H1 (cell line): ENCODE results near the gene ARHGAP23. TPM values are rescaled to one million over a fixed set of nuclear protein-coding genes. Genes with fewer than 3 reads are reported as not detected.

Experiments
- CTCF ChIA-PET: fragments of 300-600 bp; sonication (Branson Sonifier 250); formaldehyde crosslinking; loops from one replicate; lab custom pipeline; 2021; ENCODE audit not compliant: partially characterized antibody; lab: Charles Lee
- POLR2A ChIA-PET: fragments of 300-600 bp; sonication (Branson Sonifier 250); formaldehyde crosslinking; loops from one replicate; lab custom pipeline; 2021; ENCODE audit warnings: inconsistent platforms; ENCODE audit not compliant: partially characterized antibody; lab: Charles Lee
- DNase-seq, 2 experiments: peaks; one replicate each; pipeline versions ENCODE4 v3.0.0 to v3.0.0-alpha.2; 2010 to 2022; ENCODE audit warnings: low spot score in 2 of 2, low read depth in 1 of 2, mixed read lengths in 1 of 2
- FAIRE-seq: peaks from 2 replicates; lab custom pipeline; 2011; peaks lifted over from hg19 to GRCh38; lab: Jason Lieb, UNC
- H2AFZ ChIP-seq: 2 replicates; pipeline ENCODE4 v1.8.1; 2012; ENCODE audit warnings: low read length, inconsistent platforms
- H2AK5ac ChIP-seq: 2 replicates; pipeline ENCODE4 v1.6.1; 2013; ENCODE audit warnings: low read depth, low read length
- H2BK120ac ChIP-seq: replicated peaks from 2 replicates; pipeline ENCODE3; 2013; ENCODE audit warnings: low read depth, low read length, inconsistent platforms
- H2BK12ac ChIP-seq: 2 replicates; pipeline ENCODE4 v1.6.1; 2013; ENCODE audit warnings: low read depth, low read length
- H2BK15ac ChIP-seq: 2 replicates; pipeline ENCODE4 v1.6.1; 2013; ENCODE audit warnings: low read length
- H2BK20ac ChIP-seq: 2 replicates; pipeline ENCODE4 v1.6.1; 2013; ENCODE audit warnings: low read length
- H2BK5ac ChIP-seq: 2 replicates; pipeline ENCODE4 v1.6.1; 2013; ENCODE audit warnings: low read depth, low read length
- H3K14ac ChIP-seq: 2 replicates; pipeline ENCODE4 v1.6.1; 2013; ENCODE audit warnings: inconsistent platforms; ENCODE audit not compliant: insufficient read length
- H3K18ac ChIP-seq: 2 replicates; pipeline ENCODE4 v1.6.1; 2013; ENCODE audit warnings: low read length; ENCODE audit errors: extremely low read depth
- H3K23ac ChIP-seq: 2 replicates; pipeline ENCODE4 v1.6.1; 2013; ENCODE audit warnings: inconsistent platforms; ENCODE audit not compliant: insufficient read length
- H3K23me2 ChIP-seq: 2 replicates; pipeline ENCODE4 v1.6.1; 2013; ENCODE audit warnings: low read depth, low read length
- H3K27ac ChIP-seq: 2 replicates; pipeline ENCODE4 v1.6.1; 2011; ENCODE audit warnings: low read depth, low read length, inconsistent platforms
- H3K27me3 ChIP-seq, 4 experiments: replicated peaks in 1 of 4; 1 replicate in 1 of 4; 2 replicates in 3 of 4; pipeline versions ENCODE4 v1.6.1 to v1.8.1; 2011 to 2013; ENCODE audit warnings: low read length in 3 of 4, mild to moderate bottlenecking in 3 of 4, inconsistent platforms in 2 of 4, mixed read lengths in 2 of 4, moderate library complexity in 1 of 4; ENCODE audit not compliant: control insufficient read depth in 3 of 4, insufficient read depth in 3 of 4; ENCODE audit errors: extremely low read depth in 1 of 4
- H3K36me3 ChIP-seq, 4 experiments: 2 replicates each; pipeline versions ENCODE4 v1.6.1 to v1.8.1; 2011 to 2013; ENCODE audit warnings: mild to moderate bottlenecking in 4 of 4, low read length in 3 of 4, moderate library complexity in 2 of 4, control low read depth in 1 of 4, inconsistent platforms in 1 of 4; ENCODE audit not compliant: insufficient read depth in 4 of 4, control insufficient read depth in 2 of 4
- H3K4ac ChIP-seq: replicated peaks from 2 replicates; pipeline ENCODE3; 2013; ENCODE audit warnings: low read length, low read depth, mixed read lengths, inconsistent platforms; ENCODE audit not compliant: insufficient read length
- H3K4me1 ChIP-seq, 4 experiments: replicated peaks in 1 of 4; 1 replicate in 1 of 4; 2 replicates in 3 of 4; pipeline versions ENCODE4 v1.6.1 to v1.8.1; 2011 to 2013; ENCODE audit warnings: low read length in 3 of 4, inconsistent platforms in 2 of 4, mixed read lengths in 1 of 4; ENCODE audit not compliant: insufficient read depth in 4 of 4, control insufficient read depth in 3 of 4
- H3K4me2 ChIP-seq, 2 experiments: 2 replicates each; pipeline versions ENCODE4 v1.6.1 to v1.8.1; 2011 to 2013; ENCODE audit warnings: low read depth in 2 of 2, low read length in 2 of 2, control low read depth in 1 of 2, inconsistent platforms in 1 of 2, mild to moderate bottlenecking in 1 of 2; ENCODE audit not compliant: insufficient read depth in 1 of 2
- H3K4me3 ChIP-seq, 4 experiments: fragments of 200-600, 300-600 bp in 1 of 4; sonication (generic), shearing (Covaris generic), sonication (Bioruptor Twin) in 1 of 4; 2 replicates each; pipeline versions ENCODE4 v1.5.1 to v1.8.1; 2011 to 2016; ENCODE audit warnings: low read length in 4 of 4, low read depth in 3 of 4, control low read depth in 2 of 4, inconsistent platforms in 2 of 4, mild to moderate bottlenecking in 2 of 4, mixed read lengths in 1 of 4, moderate library complexity in 1 of 4; ENCODE audit not compliant: insufficient read depth in 2 of 4; ENCODE audit errors: extremely low read depth in 1 of 4
- H3K56ac ChIP-seq: replicated peaks from 2 replicates; pipeline ENCODE3; 2013; ENCODE audit warnings: low read depth, mild to moderate bottlenecking, mixed read lengths, low read length, inconsistent platforms; ENCODE audit not compliant: insufficient read length
- H3K79me1 ChIP-seq: 2 replicates; pipeline ENCODE4 v1.6.1; 2013; ENCODE audit warnings: low read depth, low read length, control low read depth
- H3K79me2 ChIP-seq, 2 experiments: 2 replicates each; pipeline versions ENCODE4 v1.6.1 to v1.8.1; 2012 to 2013; ENCODE audit warnings: low read length in 2 of 2, mild to moderate bottlenecking in 2 of 2, inconsistent platforms in 1 of 2; ENCODE audit not compliant: insufficient read depth in 2 of 2, control insufficient read depth in 1 of 2
- H3K9ac ChIP-seq, 4 experiments: replicated peaks in 1 of 4; 1 replicate in 1 of 4; 2 replicates in 3 of 4; pipeline versions ENCODE4 v1.6.1 to v1.8.1; 2011 to 2013; ENCODE audit warnings: low read depth in 3 of 4, low read length in 3 of 4, control low read depth in 2 of 4, mild to moderate bottlenecking in 2 of 4, moderate library complexity in 2 of 4, inconsistent platforms in 1 of 4; ENCODE audit errors: extremely low read depth in 1 of 4
- H3K9me3 ChIP-seq, 2 experiments: 2 replicates each; pipeline versions ENCODE4 v1.6.1 to v1.8.1; 2012 to 2013; ENCODE audit warnings: mild to moderate bottlenecking in 2 of 2, moderate library complexity in 2 of 2, control low read depth in 1 of 2, inconsistent platforms in 1 of 2, low read depth in 1 of 2, low read length in 1 of 2, mixed read lengths in 1 of 2; ENCODE audit not compliant: insufficient read depth in 2 of 2
- H4K20me1 ChIP-seq, 2 experiments: replicated peaks in 1 of 2; 2 replicates each; pipeline versions ENCODE3 to v1.8.1; 2011 to 2013; ENCODE audit warnings: inconsistent platforms in 2 of 2, low read length in 2 of 2, mild to moderate bottlenecking in 1 of 2; ENCODE audit not compliant: insufficient read depth in 2 of 2, control insufficient read depth in 1 of 2
- H4K5ac ChIP-seq: 2 replicates; pipeline ENCODE4 v1.6.1; 2013; ENCODE audit warnings: low read length, low read depth, mixed read lengths, inconsistent platforms; ENCODE audit not compliant: insufficient read length
- H4K8ac ChIP-seq: 2 replicates; pipeline ENCODE4 v1.8.0; 2013; ENCODE audit warnings: mild to moderate bottlenecking, moderate library complexity, low read length, inconsistent platforms; ENCODE audit not compliant: insufficient read depth; ENCODE audit errors: extremely low read depth
- H4K91ac ChIP-seq: replicated peaks from 2 replicates; pipeline ENCODE3; 2013; ENCODE audit warnings: low read length, mixed read lengths, inconsistent platforms; ENCODE audit not compliant: insufficient read length
- HDAC2 ChIP-seq, 2 experiments: fragments of 300-600 bp in 1 of 2; sonication (generic) in 1 of 2; IDR thresholded peaks; 2 replicates each; pipeline ENCODE4 v1.6.1; 2011 to 2012; ENCODE audit warnings: low read depth in 2 of 2, low read length in 2 of 2, mild to moderate bottlenecking in 2 of 2, moderate library complexity in 2 of 2, borderline replicate concordance in 1 of 2, inconsistent platforms in 1 of 2
- MAFK ChIP-seq: IDR thresholded peaks from 2 replicates; pipeline ENCODE4 v1.6.1; 2012; ENCODE audit warnings: low read depth, mild to moderate bottlenecking, improper control_type of control experiment, low read length
- PHF8 ChIP-seq: fragments of 200-600 bp; sonication (generic); conservative IDR thresholded peaks from 2 replicates; pipeline ENCODE4 v1.7.1; 2012; ENCODE audit warnings: low read depth, mild to moderate bottlenecking, inconsistent platforms, low read length, moderate library complexity
- POU5F1 ChIP-seq: IDR thresholded peaks from 2 replicates; pipeline ENCODE4 v1.6.1; 2011; ENCODE audit warnings: low read depth, mild to moderate bottlenecking, low read length, moderate library complexity
- RXRA ChIP-seq: IDR thresholded peaks from 2 replicates; pipeline ENCODE4 v1.6.1; 2011; ENCODE audit warnings: low read depth, mild to moderate bottlenecking, low read length, moderate library complexity; ENCODE audit not compliant: insufficient read depth
- TAF1 ChIP-seq: IDR thresholded peaks from 2 replicates; pipeline ENCODE4 v1.6.1; 2011; ENCODE audit warnings: mild to moderate bottlenecking, low read depth, low read length
- TBP ChIP-seq: IDR thresholded peaks from 2 replicates; pipeline ENCODE4 v1.6.1; 2011; ENCODE audit warnings: low read depth, low read length, improper control_type of control experiment
- TEAD4 ChIP-seq: IDR thresholded peaks from 2 replicates; pipeline ENCODE4 v1.6.1; 2012; ENCODE audit warnings: low read depth, low read length, inconsistent platforms, mixed read lengths
- WGBS, 2 experiments: shearing (Covaris generic) in 1 of 2; methylation state at CpG; one replicate each; pipeline versions ENCODE4 v1.1.6 to v1.1.7; 2013 to 2015; ENCODE audit warnings: low lambda C conversion rate in 2 of 2, mixed read lengths in 2 of 2, inconsistent platforms in 1 of 2, low coverage in 1 of 2, missing lambda C conversion rate in 1 of 2; ENCODE audit not compliant: insufficient replicate concordance in 2 of 2, insufficient coverage in 1 of 2, insufficient read length in 1 of 2; ENCODE audit errors: extremely low coverage in 1 of 2, missing lambda C conversion rate in 1 of 2; 5-methylcytosine and 5-hydroxymethylcytosine counted together
- polyA plus RNA-seq, 7 experiments: library from polyadenylated mRNA; depleted of rRNA in 3 of 7; stranded (reverse) in 5 of 7; unstranded in 2 of 7; fragments of >200 nt in 5 of 7; fragments of 200-250 nt in 2 of 7; gene quantifications; 1 replicate in 5 of 7; 2 replicates in 1 of 7; 4 replicates in 1 of 7; pipeline versions ENCODE4 v1.2.1 to v1.2.3, GENCODE V29; 2011 to 2013; ENCODE audit warnings: missing spikeins in 2 of 7, mixed read lengths in 2 of 7
- total RNA-seq: library from RNA; stranded (reverse); fragmentation: NEBNext Ultra II Directional; extraction: Animal tissue kit (Norgen Biotek cat#: 25700); gene quantifications from 2 replicates; pipeline ENCODE4 v1.2.1, GENCODE V29; 2021
- TF ChIP-seq, protein P1 (sequence below): IDR thresholded peaks from 2 replicates; pipeline ENCODE4 v1.6.1; 2011; ENCODE audit warnings: low read length, improper control_type of control experiment
- TF ChIP-seq, protein P2 (sequence below), 3 experiments: IDR thresholded peaks; 1 replicate in 2 of 3; 2 replicates in 1 of 3; pipeline versions ENCODE4 v1.5.1 to v1.6.1; 2011; ENCODE audit warnings: low read length in 3 of 3, mild to moderate bottlenecking in 3 of 3, inconsistent platforms in 2 of 3, low read depth in 1 of 3, moderate library complexity in 1 of 3; ENCODE audit not compliant: insufficient read depth in 1 of 3; ENCODE audit errors: control extremely low read depth in 1 of 3

ARHGAP23 gene
- total and polyA plus RNA-seq, 2 of the 8 experiments (the other 6 are each of a cell fraction or from before 2014, with no cell fraction given) = 16.3 to 107 TPM

DNA sequence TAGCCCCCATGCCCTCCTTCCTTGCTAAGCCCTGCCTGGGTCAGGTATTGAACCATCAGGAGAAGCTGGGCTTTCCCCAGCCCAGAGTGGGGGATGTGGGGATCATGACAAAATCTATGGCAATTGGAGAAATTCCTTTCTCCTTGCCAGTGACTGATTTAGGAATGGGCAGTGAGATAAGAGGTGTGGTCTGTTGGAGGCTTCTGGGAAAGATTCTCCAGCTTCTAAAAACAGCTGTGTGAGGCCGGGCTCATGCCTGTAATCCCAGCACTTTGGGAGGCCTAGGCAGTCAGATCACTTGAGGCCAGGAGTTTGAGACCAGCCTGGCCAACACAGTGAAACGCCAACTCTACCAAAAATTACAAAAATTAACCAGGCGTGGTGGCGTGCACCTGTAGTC lies 108.4 kb downstream of the ARHGAP23 start:
- Histone ChIP-seq H3K9ac (no peak overlapping the region), H2BK12ac (no peak overlapping the region), H3K18ac (no peak overlapping the region), H2BK5ac (no peak overlapping the region), H2BK120ac (no peak overlapping the region), H3K79me1 (no peaks in the 10 kb centered on the region), H3K23me2 (no peaks in the 10 kb centered on the region), H3K14ac (no peak overlapping the region), H3K36me3 (no peaks in the 10 kb centered on the region), H2AFZ (no peak overlapping the region), H4K8ac (no peak overlapping the region; the same call in 1 of the 2 replicates), H3K4ac (no peak overlapping the region), H3K27me3 (peaks cover 0 to 7% (median 1%) of the 10 kb centered on the region in 4 experiments; a peak in 3 of 7 replicates), H4K5ac (no peak overlapping the region), H4K20me1 (no peaks in the 10 kb centered on the region), H3K79me2 (no peaks in the 10 kb centered on the region), H3K4me3 (no peak overlapping the region), H3K23ac (no peak overlapping the region), H3K4me2 (no peak overlapping the region), H2AK5ac (no peak overlapping the region), H4K91ac (no peak overlapping the region), H2BK15ac (no peak overlapping the region), H3K27ac (no peak overlapping the region), H3K4me1 (peaks cover 0 to 16% (median 5%) of the 10 kb centered on the region in 4 experiments; a peak in 5 of 7 replicates), H3K9me3 (no peaks in the 10 kb centered on the region), H2BK20ac (no peak overlapping the region), H3K56ac (no peak overlapping the region)
- CTCF ChIA-PET = interaction anchor here (0.7 to 38.1 kb wide), 26 partner anchors 15 to 188 kb away, joined by 3 to 914 read pairs (median 5); partner anchors contain the start of gene SRCIN1
- POLR2A ChIA-PET = interaction anchor here (0.6 to 2.1 kb wide), 7 partner anchors 11 to 70 kb away, joined by 3 to 7 read pairs (median 3); no protein-coding TSS in a partner anchor
- 91% methylated on average over 4 of the region's 4 CpGs; no CpG with 5 or more reads in 1 of the 2 experiments for WGBS, 2 experiments
- DNase-seq (no peak), FAIRE-seq (no peak)
- TF ChIP-seq TAF1 = no peak
- no peak for TF ChIP-seq TEAD4
- TF ChIP-seq HDAC2 (IDR thresholded peaks at IDR 0.05; ENCODE audit: borderline replicate concordance in 1 of 2, low read depth in 2 of 2, low read length in 2 of 2) = no peak
- no peak for TF ChIP-seq MAFK
- TF ChIP-seq TBP = no peak
- no peak for TF ChIP-seq RXRA
- no peak for TF ChIP-seq POU5F1
- TF ChIP-seq, protein P1, sequence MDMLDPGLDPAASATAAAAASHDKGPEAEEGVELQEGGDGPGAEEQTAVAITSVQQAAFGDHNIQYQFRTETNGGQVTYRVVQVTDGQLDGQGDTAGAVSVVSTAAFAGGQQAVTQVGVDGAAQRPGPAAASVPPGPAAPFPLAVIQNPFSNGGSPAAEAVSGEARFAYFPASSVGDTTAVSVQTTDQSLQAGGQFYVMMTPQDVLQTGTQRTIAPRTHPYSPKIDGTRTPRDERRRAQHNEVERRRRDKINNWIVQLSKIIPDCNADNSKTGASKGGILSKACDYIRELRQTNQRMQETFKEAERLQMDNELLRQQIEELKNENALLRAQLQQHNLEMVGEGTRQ = no peak
- no peak for TF ChIP-seq PHF8
- TF ChIP-seq, protein P2, sequence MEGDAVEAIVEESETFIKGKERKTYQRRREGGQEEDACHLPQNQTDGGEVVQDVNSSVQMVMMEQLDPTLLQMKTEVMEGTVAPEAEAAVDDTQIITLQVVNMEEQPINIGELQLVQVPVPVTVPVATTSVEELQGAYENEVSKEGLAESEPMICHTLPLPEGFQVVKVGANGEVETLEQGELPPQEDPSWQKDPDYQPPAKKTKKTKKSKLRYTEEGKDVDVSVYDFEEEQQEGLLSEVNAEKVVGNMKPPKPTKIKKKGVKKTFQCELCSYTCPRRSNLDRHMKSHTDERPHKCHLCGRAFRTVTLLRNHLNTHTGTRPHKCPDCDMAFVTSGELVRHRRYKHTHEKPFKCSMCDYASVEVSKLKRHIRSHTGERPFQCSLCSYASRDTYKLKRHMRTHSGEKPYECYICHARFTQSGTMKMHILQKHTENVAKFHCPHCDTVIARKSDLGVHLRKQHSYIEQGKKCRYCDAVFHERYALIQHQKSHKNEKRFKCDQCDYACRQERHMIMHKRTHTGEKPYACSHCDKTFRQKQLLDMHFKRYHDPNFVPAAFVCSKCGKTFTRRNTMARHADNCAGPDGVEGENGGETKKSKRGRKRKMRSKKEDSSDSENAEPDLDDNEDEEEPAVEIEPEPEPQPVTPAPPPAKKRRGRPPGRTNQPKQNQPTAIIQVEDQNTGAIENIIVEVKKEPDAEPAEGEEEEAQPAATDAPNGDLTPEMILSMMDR (IDR thresholded peaks at IDR 0.05; ENCODE audit: control extremely low read depth in 1 of 3, insufficient read depth in 1 of 3, low read depth in 1 of 3, low read length in 3 of 3) = no peak
